ACC112 (cell line): Measurements from ENCODE around the gene TTC9C.
"Not testable (repeated sequence)": the region's sequence is repeated elsewhere in the genome, so short reads cannot be mapped to it uniquely, and the experiment has no call there.

Experiments used
- H2AFZ ChIP-seq: fragments of 200-600 bp; sonication (generic); one replicate; pipeline ENCODE4 v1.6.0; 2017; ENCODE audit warnings: antibody characterized with exemption, low read length; ENCODE audit not compliant: unreplicated experiment
- H3K27ac ChIP-seq: fragments of 200-600 bp; sonication (generic); 2 replicates; pipeline ENCODE4 v1.5.1; 2014; ENCODE audit warnings: low read depth, mild to moderate bottlenecking, antibody characterized with exemption, low read length, moderate library complexity
- H3K27me3 ChIP-seq: fragments of 200-600 bp; sonication (generic); 2 replicates; pipeline ENCODE4 v1.6.1; 2014; ENCODE audit warnings: mild to moderate bottlenecking, antibody characterized with exemption, low read length, moderate library complexity, mixed read lengths; ENCODE audit not compliant: insufficient read depth
- H3K36me3 ChIP-seq: fragments of 200-600 bp; sonication (generic); 2 replicates; pipeline ENCODE4 v1.6.1; 2016; ENCODE audit warnings: mild to moderate bottlenecking, antibody characterized with exemption, low read length, moderate library complexity, mixed read lengths; ENCODE audit not compliant: insufficient read depth
- H3K4me1 ChIP-seq: fragments of 200-600 bp; sonication (generic); one replicate; pipeline ENCODE4 v1.6.1; 2016; ENCODE audit warnings: low read length, mixed read lengths; ENCODE audit not compliant: insufficient read depth, unreplicated experiment, control insufficient read depth
- H3K4me3 ChIP-seq: fragments of 200-600 bp; sonication (generic); 2 replicates; pipeline ENCODE4 v1.5.1; 2014; ENCODE audit warnings: mild to moderate bottlenecking, low read depth, low read length
- H3K79me2 ChIP-seq: fragments of 200-600 bp; sonication (generic); one replicate; pipeline ENCODE4 v1.6.0; 2016; ENCODE audit warnings: low read length; ENCODE audit not compliant: control insufficient read depth, unreplicated experiment, insufficient read depth

TTC9C gene

DNA sequence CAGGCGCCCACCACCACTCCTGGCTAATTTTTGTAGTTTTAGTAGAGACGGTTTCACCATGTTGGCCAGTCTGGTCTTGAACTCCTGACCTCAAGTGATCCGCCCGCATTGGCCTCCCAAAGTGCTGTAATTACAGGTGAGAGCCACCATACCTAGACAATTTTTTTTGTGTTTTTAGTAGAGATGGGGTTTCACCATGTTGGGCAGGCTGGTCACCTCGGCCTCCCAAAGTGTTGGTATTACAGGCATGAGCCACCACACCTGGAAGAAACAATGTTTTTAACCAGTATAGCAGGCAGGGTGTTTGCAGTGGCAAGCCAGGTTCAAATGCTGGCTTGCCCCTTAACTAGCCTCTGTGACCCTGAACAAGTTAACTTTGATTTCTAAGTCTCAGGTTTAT, 21.6 kb downstream of the TTC9C start:
- H3K79me2 ChIP-seq, H3K27me3 ChIP-seq, H2AFZ ChIP-seq, H3K27ac ChIP-seq, H3K36me3 ChIP-seq, H3K4me1 ChIP-seq, H3K4me3 ChIP-seq: not testable (repeated sequence)

DNA sequence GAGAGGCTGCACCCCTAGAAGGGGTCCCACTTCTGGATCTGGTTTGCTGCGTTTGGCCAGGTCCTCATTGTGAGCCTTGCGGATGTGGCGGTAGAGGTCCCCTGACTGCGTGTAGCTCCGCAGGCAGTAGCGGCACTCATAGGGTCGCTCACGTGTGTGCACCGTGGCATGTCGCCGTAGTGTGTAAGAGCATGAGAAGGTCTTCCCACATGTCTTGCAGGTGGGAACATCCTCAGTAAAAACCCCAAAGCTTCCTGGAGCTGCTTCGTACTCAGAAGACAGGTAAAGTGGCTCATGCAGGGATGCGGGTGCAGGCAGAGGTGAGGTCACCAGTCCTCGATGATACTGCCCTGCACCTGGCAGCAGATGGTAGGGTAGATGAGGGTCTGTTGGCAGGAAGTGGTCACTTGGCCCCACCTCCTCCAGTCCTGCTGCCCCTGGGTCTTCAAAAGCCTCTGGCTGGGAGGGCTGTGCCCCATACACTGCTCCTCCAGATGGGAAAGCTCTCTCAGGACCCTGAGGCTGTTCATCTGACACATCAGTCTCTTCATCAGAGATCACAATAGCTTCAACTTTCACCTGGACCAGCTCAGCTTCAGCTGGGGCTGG, 24.0 kb downstream of the TTC9C start:
- Histone ChIP-seq H3K4me3 (no peak overlapping the region), H3K4me1 (no peaks in the 10 kb centered on the region), H3K27ac (no peak overlapping the region), H3K36me3 (peaks cover 7% of the 10 kb centered on the region), H3K79me2 (peaks cover 4% of the 10 kb centered on the region), H2AFZ (no peak overlapping the region), H3K27me3 (no peaks in the 10 kb centered on the region)

DNA sequence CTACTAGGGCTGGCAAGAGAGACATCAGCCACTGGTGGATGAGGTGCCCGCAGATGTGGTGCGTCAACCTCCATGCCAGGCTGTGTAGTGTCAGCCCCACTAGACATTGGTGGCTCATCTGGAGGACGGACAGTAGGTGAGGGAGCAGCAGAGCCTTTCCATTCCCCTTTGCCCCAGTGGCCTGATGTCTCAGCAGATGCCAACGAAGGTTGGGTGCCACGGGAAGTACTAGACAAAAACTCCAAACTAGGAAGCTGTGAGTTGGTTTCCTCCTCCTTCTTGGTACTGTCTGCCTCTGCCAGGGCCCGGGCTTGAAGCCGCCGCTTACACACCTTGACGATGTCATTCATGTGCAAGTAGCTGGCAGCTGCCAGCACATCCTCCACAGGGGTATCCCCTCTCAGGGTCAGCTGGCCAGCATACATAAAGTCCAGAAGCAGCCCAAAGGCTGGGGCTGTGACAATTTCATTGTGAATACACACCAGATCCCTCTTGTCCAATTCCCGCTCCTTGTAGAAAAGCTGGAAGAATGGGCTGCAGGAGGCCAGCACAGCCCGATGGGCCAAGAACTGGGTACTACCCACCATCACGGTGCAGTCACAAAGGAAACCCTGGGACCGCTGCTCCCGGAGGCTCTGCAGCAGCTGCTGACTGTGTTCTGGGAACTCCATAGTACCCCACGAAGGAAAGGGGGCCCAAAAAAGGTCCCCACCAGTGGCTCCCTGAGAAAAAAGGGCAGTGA, 24.9 kb downstream of the TTC9C start:
- Histone ChIP-seq H3K4me3 (peak overlapping the region; percentile 91), H3K4me1 (no peaks in the 10 kb centered on the region), H3K27ac (no peak overlapping the region), H3K36me3 (peaks cover 7% of the 10 kb centered on the region), H3K79me2 (peaks cover 4% of the 10 kb centered on the region), H3K27me3 (no peaks in the 10 kb centered on the region), H2AFZ (no peak overlapping the region)

DNA sequence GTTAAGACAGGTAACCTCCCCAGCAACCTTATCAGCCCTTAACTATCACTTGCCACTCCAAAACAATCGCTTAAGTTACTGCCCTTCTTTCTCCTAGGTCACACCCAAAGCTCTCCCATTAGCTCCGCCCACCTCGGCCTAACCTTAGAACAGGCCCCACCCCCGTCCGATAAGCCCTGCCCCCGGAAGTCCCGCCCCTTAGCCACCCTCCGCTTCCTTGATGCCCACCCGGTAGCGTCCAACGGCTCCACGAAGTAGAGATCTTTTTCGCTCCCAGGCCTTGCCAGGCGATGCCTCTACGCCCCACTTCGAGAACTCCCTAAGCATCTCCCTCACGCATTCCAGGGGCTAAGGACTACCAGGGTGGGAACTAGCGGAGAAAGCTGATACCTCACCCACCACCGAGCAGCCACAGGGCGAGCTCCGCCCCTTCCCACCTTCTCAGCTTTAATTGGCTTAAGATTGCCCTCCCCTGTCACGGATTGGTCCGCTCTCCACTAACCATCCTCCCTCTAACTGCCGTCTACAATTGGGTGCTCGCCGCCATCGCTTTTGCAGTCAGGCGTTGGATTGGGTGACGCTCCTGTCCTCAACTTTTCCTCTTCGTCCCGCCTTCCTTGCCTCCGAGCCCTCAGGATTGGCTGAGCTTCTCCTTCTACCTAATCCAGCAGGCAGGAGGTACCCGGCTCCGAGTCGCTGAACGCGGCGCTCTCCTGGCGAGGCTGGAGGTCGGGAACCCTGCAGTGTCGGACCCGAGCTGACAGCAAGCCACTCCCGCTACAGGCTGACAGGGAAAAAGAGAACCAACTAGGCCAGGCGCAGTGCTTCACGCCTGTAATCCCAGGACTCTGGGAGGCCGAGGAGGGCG, 25.7 kb downstream of the TTC9C start, which contains the start of gene ZBTB3:
TSS of gene ZBTB3 (minus strand) at position 425 of the 868 bp plus-strand sequence. CDS start 496 bp downstream, outside the sequence.
- H2AFZ ChIP-seq = peak within 1 kb of the TSS; percentile 96
- peak within 1 kb of the TSS; percentile 79 for H3K27ac ChIP-seq
- H3K79me2 ChIP-seq = peaks cover 4% of the 10 kb centered on the region
- no peaks in the 10 kb centered on the region for H3K4me1 ChIP-seq
- H3K36me3 ChIP-seq = peaks cover 7% of the 10 kb centered on the region
- peak within 1 kb of the TSS; percentile 91 for H3K4me3 ChIP-seq
- no peaks in the 10 kb centered on the region for H3K27me3 ChIP-seq

DNA sequence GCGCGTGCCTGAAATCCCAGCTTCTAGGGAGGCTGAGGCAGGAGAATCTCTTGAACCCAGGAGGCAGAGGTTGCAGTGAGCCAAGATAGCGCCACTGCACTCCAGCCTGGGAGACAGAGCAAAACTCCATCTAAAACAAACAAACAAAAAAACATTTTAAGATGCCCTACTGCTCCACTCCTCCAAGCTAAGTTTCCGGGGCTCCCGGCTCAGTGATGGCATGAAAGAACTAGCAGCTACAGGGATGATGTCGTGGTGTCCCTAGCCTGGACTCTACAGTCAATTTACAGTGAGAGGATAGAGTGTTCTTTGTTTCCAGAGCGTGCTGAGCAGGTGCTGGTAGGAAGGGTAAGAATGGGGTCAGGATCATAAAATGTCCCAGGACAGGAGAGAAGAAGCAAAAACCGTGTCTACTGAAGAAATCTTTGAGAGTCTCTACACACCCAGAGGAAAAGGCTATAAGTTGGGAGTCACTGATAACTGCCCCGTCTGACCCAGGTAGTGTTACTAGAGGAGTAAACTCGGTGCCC, 26.9 kb downstream of the TTC9C start:
- no peak overlapping the region for H2AFZ ChIP-seq
- no peaks in the 10 kb centered on the region for H3K4me1 ChIP-seq
- H3K4me3 ChIP-seq = no peak overlapping the region
- H3K79me2 ChIP-seq = peaks cover 4% of the 10 kb centered on the region
- H3K27ac ChIP-seq = no peak overlapping the region
- H3K27me3 ChIP-seq = no peaks in the 10 kb centered on the region
- peaks cover 7% of the 10 kb centered on the region for H3K36me3 ChIP-seq

DNA sequence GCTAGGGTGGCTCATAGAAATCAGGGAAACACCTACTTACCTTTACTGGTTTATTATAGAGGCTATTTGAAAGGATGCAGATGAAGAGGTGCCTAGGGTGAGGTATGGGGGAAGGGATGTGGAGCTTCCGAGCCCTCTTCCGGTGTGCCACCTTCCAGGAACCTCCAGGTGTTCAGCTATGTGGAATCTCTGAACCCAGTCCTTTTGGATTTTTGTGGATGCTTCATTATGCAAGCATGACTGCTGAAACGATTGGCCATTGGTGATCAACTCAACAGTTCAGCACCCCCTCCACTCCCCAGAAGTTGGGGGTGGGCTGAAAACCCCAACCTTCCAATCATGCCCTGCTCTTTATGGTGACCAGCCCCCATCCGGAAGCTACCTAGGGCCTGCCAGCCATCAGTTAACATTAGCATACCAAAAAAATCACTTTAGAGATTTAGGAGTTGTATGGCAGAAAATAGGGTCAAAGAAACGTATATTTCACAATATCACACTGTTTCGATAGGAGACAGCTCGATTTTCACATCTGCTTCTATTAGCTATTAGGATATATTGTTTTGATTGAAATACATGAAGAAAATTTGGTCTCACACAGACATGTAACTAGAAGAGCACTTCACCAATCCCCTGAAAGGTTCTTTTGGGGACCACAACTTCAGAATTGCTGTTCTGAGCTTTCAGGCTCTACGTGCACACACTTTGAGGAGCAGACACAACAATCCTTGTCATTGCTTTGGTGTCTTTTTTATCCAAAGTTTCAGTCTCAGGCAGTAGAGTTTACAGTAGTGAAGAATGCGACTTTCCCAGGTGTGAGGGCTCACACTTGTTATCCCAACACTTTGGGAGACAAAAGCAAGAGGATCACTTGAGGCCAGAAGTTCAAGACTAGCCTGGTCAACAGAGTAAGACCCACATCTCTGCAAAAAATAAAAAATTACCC, 29.8 kb downstream of the TTC9C start:
- H3K27ac ChIP-seq = no peak overlapping the region
- peaks cover 4% of the 10 kb centered on the region; the same call in 1 of the 2 replicates for H3K36me3 ChIP-seq
- no peak overlapping the region for H2AFZ ChIP-seq
- H3K4me3 ChIP-seq = no peak overlapping the region
- no peaks in the 10 kb centered on the region for H3K27me3 ChIP-seq
- H3K4me1 ChIP-seq = peaks cover 8% of the 10 kb centered on the region
- H3K79me2 ChIP-seq = peaks cover 12% of the 10 kb centered on the region

DNA sequence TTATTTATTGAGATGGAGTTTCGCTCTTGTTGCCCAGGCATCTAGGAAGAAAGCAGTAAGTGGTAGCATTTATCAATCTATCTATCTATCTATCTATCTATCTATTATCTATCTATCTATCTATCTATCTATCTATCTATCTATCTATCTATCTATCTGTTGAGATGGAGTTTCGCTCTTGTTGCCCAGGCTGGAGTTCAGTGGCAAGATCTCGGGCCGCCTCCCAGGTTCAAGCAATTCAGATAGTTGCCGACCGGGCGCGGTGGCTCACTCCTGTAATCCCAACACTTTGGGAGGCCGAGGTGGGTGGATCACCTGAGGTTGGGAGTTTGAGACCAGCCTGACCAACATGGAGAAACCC, 32.6 kb downstream of the TTC9C start:
- not testable (repeated sequence) for H3K27ac ChIP-seq, H3K36me3 ChIP-seq, H2AFZ ChIP-seq, H3K4me1 ChIP-seq, H3K27me3 ChIP-seq
- peaks cover 12% of the 10 kb centered on the region for H3K79me2 ChIP-seq
- peak overlapping the region; percentile 86 for H3K4me3 ChIP-seq

DNA sequence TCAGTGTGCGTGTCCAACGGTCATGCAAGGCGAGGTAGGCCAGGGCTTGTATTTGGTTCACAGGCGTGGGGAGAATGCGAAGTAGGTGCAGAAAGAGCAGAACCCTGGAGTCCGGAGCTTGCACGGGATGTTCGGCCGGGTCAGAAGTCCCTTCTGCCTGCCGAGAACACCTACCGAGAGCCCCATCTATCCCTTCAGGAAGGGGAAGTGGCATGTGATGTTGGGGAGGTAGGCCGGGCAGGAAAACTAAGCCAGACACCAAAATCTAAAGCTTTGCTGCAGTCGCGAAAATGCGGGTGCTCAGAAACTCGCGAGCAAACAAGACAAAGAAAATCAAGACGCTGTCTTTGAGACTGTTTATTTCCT, 42.5 kb downstream of the TTC9C start:
- Histone ChIP-seq H3K4me1 (peaks cover 5% of the 10 kb centered on the region), H3K27ac (peak overlapping the region; percentile 83), H2AFZ (peak overlapping the region; percentile 46), H3K4me3 (peak overlapping the region; percentile 79), H3K36me3 (peaks cover 7% of the 10 kb centered on the region; the same call in 1 of the 2 replicates), H3K79me2 (peaks cover 8% of the 10 kb centered on the region), H3K27me3 (no peaks in the 10 kb centered on the region)

DNA sequence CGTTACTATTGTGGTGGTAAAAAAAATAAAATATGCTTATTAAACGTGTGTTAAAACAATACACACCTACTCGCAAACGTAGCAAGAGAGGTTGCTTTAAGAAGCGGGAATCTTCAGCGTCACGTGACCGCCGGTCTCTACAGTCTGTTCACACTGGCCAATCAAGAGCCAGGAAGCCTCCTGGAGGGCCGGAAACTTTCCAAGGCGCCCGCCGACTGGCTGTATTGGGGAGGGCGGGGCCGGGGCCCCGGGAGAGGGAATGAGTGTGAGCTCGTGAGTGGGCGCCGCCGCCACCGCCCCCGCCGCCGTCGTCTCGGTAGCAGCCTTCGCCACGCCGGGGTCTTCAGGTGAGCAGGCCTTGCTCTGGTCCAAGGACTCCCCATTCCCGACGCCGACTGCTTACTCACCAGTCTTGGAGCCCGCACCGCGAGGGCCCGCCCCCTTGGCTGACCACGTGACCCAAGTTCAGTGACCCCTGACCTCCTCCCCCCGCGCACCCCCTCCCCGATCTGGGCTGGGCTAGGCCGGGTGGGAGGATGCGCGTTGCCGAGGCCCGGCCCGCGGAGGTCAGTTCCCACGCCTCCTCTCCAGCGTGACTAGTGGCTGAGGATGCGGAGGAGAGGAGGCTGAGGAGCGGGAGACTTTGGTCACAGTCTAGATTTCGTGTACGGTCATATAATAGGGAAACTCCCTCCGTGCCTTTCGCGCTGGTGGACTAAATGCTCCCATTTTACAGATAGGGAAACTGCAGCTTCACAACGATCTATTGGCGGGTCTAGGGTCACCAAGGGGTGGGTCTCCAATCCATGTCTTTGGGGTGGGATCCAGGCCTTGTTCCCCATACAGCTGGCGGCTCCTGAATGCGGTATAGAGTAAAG, 43.1 kb downstream of the TTC9C start, which contains the start of gene TAF6L:
TSS of gene TAF6L (plus strand) at position 253 of the 878 bp plus-strand sequence. CDS start 4,388 bp downstream, outside the sequence.
- Histone ChIP-seq H3K79me2 (peaks cover 8% of the 10 kb centered on the region), H3K27ac (peak within 1 kb of the TSS; percentile 83), H3K4me3 (peak within 1 kb of the TSS; percentile 79), H3K27me3 (no peaks in the 10 kb centered on the region), H2AFZ (peak within 1 kb of the TSS; percentile 54), H3K4me1 (peaks cover 5% of the 10 kb centered on the region), H3K36me3 (peaks cover 6% of the 10 kb centered on the region; the same call in 1 of the 2 replicates)
